ENCODE measurements around the gene ZNF747. TPM values are rescaled to one million over a fixed set of nuclear protein-coding genes. Genes with fewer than 3 reads are reported as not detected.

The ZNF747 gene
- polyA plus RNA-seq, 1 experiment: 6.4 TPM

GRCh38 chr16:30557957-30558788 lies 23.5 kb upstream of the ZNF747 start, which contains the start of gene ZNF764:
ZNF764 (minus strand) TSS chr16:30558374; CDS start chr16:30558182, 192 bp downstream.
- CTCF ChIA-PET: interaction anchor here (1.3 to 2.2 kb wide), 7 partner anchors 14 to 128 kb away, joined by 4 to 9 read pairs (median 4); partner anchors contain the start of genes DCTPP1 and ZNF747
- no peak for TF ChIP-seq CTCF (IDR thresholded peaks at IDR 0.05; ENCODE audit: insufficient read depth, low read depth, low read length)
- Histone ChIP-seq H3K4me3 (ENCODE audit: low read depth, low read length) (peak within 1 kb of the TSS; percentile 86), H3K36me3 (ENCODE audit: control insufficient read depth, insufficient read depth, low read length) (peaks cover 11% of the 10 kb centered on the region), H3K27me3 (ENCODE audit: control insufficient read depth, insufficient read depth, low read length) (no peaks in the 10 kb centered on the region)
- DNase-seq (ENCODE audit: low read depth): peak; percentile 88
- POLR2A ChIA-PET: interaction anchor here (0.6 kb wide), 1 partner anchor 486 kb away, joined by 3 read pairs; no protein-coding TSS in a partner anchor

- ChIA-PET CTCF (interaction anchor here (1.3 to 2.2 kb wide), 6 partner anchors 14 to 127 kb away, joined by 4 to 9 read pairs (median 4); partner anchors contain the start of gene DCTPP1), POLR2A (no interaction called here)
These were observed 23.0 kb upstream of the ZNF747 start for GRCh38 chr16:30557707-30557956.

GRCh38 chr16:30556125-30556473 lies 21.4 kb upstream of the ZNF747 start:
- H3K36me3 ChIP-seq (ENCODE audit: control insufficient read depth, insufficient read depth, low read length): peaks cover 15% of the 10 kb centered on the region
- ChIA-PET POLR2A (interaction anchor here (0.5 kb wide), 1 partner anchor 55 kb away, joined by 9 read pairs; no protein-coding TSS in a partner anchor), CTCF (interaction anchor here (1.7 kb wide), 1 partner anchor 21 kb away, joined by 4 read pairs; no protein-coding TSS in a partner anchor)
- no peaks in the 10 kb centered on the region for H3K27me3 ChIP-seq (ENCODE audit: control insufficient read depth, insufficient read depth, low read length)
- no peak for TF ChIP-seq CTCF (IDR thresholded peaks at IDR 0.05; ENCODE audit: insufficient read depth, low read depth, low read length)
- H3K4me3 ChIP-seq (ENCODE audit: low read depth, low read length): no peak overlapping the region
- no peak for DNase-seq (ENCODE audit: low read depth)

More at GRCh38 chr16:30557707-30557956, 23.0 kb upstream of the ZNF747 start:
- DNase-seq (ENCODE audit: low read depth): no peak
- no peak for TF ChIP-seq CTCF (IDR thresholded peaks at IDR 0.05; ENCODE audit: insufficient read depth, low read depth, low read length)
- Histone ChIP-seq H3K36me3 (ENCODE audit: control insufficient read depth, insufficient read depth, low read length) (peaks cover 15% of the 10 kb centered on the region), H3K4me3 (ENCODE audit: low read depth, low read length) (peak overlapping the region; percentile 86), H3K27me3 (ENCODE audit: control insufficient read depth, insufficient read depth, low read length) (no peaks in the 10 kb centered on the region)

- POLR2A ChIA-PET: interaction anchor here (0.5 kb wide), 1 partner anchor 56 kb away, joined by 9 read pairs; no protein-coding TSS in a partner anchor
- TF ChIP-seq CTCF (IDR thresholded peaks at IDR 0.05; ENCODE audit: insufficient read depth, low read depth, low read length): no peak
- DNase-seq (ENCODE audit: low read depth): no peak
- Histone ChIP-seq H3K4me3 (ENCODE audit: low read depth, low read length) (no peak overlapping the region), H3K36me3 (ENCODE audit: control insufficient read depth, insufficient read depth, low read length) (peaks cover 15% of the 10 kb centered on the region), H3K27me3 (ENCODE audit: control insufficient read depth, insufficient read depth, low read length) (no peaks in the 10 kb centered on the region)
- CTCF ChIA-PET: no interaction called here
These were observed 20.9 kb upstream of the ZNF747 start for GRCh38 chr16:30555315-30556124.

Data from BJ (cell line).